LHCN-M2 (cell line): ENCODE results near the gene PCNX2. TPM values are rescaled to one million over a fixed set of nuclear protein-coding genes. Genes with fewer than 3 reads are reported as not detected.

ENCODE experiments used
- DNase-seq: peaks from one replicate; pipeline ENCODE4 v3.0.0-alpha.2; 2012; ENCODE audit warnings: low read depth
- total RNA-seq: library from RNA; depleted of rRNA; stranded (reverse); fragments of >200 nt; gene quantifications from 2 replicates; pipeline ENCODE4 v1.2.3, GENCODE V29; 2014

PCNX2 gene
- total RNA-seq, 1 experiment from 2014 or later, result 4.5 TPM

DNA sequence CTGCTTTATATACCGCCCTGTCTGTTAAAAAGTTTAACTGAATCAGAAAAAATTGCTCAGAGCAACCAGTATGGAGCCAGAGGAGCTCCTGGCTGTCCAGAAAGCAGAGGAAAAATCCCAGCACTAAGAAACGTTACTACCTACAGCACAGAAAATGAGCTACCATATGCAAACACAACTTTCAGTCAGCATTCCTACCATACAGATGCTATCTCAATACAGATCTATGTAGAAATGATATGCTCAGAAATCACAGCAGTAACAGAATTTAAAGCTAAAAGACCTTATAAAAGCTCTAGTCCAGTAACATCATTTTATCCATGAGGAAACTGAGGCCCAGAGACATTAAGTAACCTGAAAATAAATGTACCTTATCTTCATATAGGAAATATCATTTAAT is 38.7 kb downstream of the PCNX2 start:
- DNase-seq, result no peak

GRCh38 chr1:233256191-233256590 is 39.3 kb downstream of the PCNX2 start:
- DNase-seq, result no peak

DNA sequence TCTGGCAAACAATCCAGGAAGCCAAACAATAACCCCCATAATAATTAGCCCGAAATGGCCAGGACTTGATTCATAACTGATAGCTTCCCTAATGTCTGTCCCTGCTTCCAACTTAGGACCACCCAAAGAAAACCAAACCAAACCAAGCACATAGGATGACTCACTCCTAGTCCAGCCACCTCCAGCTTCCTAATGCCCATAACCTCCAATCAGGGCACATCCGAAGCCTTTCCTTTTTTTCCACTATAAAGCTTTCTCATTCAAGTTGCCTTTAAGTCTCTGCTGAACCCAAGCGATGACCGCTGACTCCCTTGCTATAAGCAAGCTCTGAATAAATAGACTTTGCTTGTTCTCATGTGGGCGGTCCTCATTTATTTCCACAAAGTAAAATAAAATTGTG is 40.4 kb downstream of the PCNX2 start:
- no peak for DNase-seq

DNA sequence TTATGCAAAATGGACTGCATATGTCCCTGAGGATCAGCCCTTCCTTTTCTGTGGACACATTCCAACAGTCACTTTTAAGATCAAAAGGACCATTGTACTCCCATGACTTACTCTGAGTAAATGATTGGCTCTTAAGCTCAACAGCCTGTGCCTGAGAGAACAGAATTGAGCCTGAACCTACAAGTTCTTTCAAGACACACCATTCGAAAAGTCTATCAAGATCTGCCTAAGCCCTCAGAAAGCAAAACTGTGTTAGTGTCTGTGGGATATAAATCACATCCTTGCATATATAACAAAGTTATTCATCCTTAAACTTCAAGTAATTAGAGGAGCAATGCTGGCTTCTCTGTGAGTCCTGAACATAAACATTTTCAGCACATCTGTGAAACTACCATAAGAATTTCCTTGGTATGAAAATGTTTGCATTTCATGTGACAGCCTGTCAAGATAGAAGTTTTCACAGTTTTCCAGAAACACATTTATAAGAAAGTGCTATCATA is 41.6 kb downstream of the PCNX2 start:
- DNase-seq, result no peak

- no peak for DNase-seq
These were observed 42.2 kb downstream of the PCNX2 start for GRCh38 chr1:233253231-233253831.

DNA sequence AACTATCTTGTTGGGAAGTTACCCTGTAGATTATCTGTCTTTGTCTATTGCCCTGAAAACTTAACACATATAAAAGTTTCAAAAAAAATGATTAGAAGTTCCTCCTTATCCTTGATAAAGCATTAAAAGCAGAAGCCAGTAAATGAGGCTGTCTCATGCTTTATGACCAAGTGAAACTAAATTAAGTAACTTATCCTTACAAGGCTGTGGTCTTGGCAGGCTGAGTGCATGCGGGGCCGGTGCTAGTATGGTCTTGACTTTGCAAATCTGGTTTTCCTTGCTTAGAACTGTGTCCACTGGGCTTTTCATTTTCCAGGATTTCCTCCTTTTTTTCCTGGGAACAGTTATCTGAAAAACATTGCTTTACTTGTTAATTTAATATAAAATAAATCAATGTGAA is 43.1 kb downstream of the PCNX2 start:
- no peak for DNase-seq

GRCh38 chr1:233251201-233251720 is 44.3 kb downstream of the PCNX2 start:
- no peak for DNase-seq

DNA sequence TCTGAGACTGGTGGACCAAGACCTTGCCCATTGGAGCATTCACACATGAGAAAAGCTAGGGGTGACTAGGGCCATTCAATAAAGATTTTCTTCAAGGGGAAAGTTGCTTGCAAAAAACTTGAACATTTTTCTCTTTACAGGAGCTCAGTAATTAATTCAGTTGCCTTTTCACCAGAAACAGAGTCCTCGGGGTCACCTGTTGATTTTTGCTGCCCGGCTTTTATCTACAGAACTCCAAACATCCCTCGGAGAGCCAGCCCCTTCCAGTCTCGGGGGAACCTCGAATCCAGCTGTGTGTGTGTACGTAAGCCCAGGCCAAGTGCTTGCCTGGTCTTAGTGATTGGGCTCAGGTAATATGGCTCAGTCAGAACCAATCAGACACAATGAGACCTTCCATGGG is 47.5 kb downstream of the PCNX2 start:
- DNase-seq, result no peak

GRCh38 chr1:233246965-233247364 is 48.6 kb downstream of the PCNX2 start:
- DNase-seq, result no peak

DNA sequence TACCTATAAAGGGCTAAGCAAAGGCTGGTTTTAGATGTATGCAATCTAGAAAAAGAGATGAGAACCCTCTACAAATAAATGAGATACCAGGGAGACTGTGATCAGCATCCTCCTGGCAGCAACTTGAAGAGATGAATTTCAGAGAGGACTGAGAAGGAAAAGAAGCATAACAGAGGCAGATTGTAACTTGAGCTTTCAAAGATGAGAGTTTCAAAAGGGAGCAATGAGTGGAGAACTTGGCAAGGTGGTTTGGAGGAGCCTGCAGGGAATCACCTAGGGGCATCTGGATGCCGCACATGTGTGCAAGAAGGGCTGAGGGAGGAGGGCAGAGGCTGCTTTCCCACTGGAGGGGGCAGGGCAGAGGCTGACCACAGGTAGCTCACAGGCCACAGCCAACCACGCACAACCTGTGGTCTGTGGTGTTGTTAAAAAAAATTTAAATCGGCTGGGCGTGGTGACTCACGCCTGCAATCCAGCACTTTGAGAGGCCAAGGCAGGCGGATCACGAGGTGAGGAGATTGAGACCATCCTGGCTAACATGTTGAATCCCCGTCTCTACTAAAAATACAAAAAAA is 50.2 kb downstream of the PCNX2 start:
- DNase-seq, result no peak

DNA sequence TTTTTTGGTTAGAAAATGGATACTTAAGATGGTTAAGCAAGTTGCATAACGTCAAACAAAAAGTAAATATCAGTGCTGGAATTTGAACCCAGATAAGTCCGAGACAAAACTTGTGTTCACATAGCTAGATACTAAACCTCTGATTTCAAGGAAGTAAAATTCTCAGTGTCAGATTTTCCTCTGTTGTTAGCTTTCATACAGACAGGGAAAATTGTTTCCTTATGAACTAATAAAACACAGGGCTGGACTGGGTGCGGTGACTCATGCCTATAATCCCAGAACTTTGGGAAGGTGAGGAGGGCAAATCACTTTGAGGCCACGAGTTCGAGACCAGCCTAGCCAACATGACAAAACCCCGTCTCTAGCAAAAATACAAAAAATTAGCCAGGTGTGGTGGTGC is 51.3 kb downstream of the PCNX2 start:
- no peak for DNase-seq

- DNase-seq, result no peak
These were observed 52.6 kb downstream of the PCNX2 start for GRCh38 chr1:233242827-233243483.

- DNase-seq, result no peak
These were observed 53.8 kb downstream of the PCNX2 start for GRCh38 chr1:233241759-233242158.

DNA sequence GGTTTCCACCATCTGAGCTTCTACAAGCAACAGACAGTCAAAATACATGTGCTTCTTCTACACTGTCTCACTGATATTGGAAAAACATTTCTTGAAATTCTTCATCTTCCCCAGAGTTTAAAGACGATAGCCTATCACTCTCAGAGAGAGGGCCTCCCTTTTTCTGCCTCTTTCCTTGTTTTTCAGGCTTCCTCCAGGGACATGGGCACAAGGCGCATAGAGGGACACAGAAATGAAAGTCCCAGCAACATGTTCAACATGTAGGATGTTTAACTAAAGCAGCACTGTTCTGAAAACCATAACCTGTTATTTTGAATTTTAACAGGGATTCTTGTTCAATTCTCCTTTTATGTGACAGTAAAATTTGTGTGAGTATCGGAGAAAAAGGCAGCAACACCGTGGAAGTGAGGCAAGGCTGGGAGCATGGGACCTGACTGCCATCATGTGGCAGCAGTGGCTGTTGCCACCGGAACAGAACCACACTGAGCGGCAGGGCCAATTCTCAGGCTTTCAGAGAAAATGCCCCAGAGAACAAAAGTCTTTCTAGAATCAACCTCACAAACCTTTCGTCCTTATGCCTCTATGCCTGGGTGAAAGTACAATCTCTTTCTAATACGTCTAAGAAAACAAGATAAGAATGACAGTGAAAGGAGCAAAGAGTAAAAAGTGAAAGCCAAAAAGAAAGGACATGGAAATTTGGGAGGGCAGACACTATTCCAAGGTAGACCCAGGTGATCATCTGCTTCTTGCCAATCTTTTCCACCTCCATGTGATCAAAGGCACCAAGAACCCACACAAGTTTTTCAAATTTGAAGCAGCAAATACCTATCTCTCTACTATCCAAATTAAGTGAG is 54.5 kb downstream of the PCNX2 start:
- DNase-seq, result peak; percentile 48

DNA sequence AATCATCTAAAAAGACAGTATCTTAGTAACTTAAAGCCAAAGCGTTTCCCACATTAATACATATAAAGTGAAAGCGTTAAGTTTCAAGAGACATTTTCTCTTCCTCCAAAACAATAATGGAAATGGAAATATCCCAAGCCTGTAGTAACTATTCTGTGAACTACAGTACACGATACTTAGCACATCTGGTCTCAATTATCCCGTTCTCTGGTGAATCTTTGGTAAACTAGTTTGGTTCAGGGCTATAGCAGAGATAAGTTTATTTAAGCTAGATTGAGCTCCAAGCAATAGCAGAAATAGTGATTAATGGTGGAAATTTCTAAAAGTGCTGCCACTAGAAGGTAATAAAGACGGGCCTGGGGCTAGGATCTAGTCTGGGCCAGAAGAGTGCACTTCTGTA is 55.2 kb downstream of the PCNX2 start:
- DNase-seq, result no peak

DNA sequence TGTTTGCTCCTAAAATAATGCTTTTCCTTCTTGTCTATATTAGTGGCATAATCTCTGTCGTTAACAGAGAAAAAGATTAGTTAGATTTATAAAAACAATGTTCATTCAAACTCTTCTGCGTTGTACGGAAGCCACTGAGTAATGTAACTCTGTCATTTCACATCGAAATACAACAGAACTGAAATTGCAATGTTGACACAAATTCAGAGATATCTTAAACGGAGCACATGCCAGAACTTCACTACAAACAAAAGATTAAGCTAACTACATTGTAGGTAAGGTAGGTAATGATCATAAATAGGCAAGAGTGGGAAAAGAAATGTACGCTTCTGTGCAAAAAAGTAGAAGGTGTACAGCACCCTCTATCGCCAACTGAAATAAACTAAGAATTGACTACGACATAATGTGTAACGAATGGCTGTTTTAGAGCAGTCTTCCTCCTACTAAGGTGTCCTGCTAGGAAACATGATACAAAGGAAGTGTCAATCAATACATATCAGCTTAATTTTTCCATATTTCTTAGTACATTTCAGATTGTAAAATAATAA is 56.6 kb downstream of the PCNX2 start:
- no peak for DNase-seq

DNA sequence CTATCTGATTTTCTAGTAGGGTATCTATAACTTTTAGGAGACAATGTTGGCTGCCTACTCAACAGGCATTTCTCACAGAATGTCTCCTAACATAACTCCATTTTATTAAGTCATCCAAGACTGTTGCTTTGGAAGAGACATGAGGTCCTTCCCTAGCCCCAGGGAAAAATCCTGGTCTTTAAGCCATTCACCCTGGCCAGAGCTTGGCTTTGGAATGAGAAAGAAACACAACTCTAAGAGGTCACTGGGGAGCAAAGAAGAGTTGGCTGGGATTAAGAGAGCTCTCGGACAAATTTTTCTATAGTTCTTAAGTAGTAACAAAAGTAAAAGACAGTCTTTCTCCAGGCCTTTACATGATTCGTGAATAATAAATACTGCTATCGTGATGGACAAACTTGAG is 57.9 kb downstream of the PCNX2 start:
- DNase-seq, result no peak

DNA sequence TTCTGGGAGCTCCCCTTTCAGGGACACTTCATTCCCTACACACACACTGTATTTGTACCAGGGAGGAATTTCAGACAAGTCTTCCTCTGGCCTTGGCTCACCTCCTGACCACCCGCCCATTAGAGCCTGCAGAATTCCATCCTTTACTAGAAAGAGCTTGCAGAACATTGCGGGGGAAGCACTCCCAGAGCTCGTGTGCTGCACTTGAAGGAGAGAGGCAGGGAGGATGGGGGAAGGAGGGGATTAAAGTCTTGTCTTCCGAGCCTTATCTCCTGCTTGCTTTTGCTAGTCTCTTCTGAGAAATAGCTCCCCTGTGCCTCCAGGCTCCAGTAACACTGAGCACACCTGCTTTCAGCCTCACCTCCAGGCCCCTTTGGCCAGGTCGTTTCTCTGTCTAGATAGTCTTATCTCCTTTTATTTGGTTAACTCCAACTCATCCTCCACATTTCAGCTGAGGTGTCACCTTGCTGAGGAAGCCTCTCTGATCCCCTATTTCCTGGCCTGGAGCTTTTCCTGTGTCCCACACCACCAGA is 62.0 kb downstream of the PCNX2 start:
- no peak for DNase-seq

DNA sequence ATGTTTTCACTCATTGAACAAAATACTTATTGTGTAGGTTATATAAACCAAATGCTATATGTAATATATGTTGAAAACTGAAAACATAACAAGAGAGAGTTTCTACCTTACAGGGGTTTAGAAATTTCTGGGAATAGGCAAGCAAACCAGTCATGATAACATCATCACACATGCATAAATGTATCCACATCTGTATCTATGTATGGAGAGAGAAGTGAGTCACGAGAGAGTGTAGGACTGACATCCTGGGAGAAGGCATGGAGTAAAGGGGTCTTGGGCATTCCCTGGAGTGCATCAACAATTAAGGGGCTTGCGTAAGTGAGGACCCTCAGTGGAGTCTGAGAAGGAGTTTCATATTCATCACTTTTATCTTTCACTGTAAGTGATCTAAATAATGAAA is 65.5 kb downstream of the PCNX2 start:
- no peak for DNase-seq

- no peak for DNase-seq
These were observed 66.2 kb downstream of the PCNX2 start for GRCh38 chr1:233229288-233229687.

DNA sequence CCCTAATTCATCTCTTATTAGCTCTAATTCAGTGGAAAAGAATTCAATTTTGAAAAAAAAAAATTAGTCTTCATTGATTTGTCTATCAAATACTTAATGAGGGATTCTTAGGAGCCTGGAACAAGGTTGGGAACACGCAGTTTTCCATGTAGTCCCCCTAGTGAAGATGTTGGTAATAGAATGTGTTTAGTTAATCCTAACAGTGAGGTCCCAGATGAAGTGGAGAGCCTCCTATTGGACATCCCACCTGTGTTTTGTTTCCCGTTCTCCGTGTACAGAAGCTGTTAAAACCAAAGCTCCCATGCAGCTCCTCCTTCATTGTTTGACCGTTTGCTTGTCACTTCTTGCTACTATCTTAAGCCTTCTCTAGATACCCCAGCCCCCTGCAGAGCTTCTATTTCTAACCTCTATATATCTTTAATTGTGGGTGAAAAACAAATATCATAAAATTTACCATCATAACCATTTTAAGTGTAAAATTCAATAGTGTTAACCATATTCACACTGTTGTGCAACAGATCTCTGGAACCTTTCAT is 67.5 kb downstream of the PCNX2 start:
- no peak for DNase-seq
